ENCODE measurements around the gene GKAP1. TPM values are rescaled to one million over a fixed set of nuclear protein-coding genes. Genes with fewer than 3 reads are reported as not detected.

GKAP1 gene
- polyA plus RNA-seq, 1 donor (not counting 4 experiments of a cell fraction or from before 2014, with no cell fraction given) = 0.62 TPM

DNA sequence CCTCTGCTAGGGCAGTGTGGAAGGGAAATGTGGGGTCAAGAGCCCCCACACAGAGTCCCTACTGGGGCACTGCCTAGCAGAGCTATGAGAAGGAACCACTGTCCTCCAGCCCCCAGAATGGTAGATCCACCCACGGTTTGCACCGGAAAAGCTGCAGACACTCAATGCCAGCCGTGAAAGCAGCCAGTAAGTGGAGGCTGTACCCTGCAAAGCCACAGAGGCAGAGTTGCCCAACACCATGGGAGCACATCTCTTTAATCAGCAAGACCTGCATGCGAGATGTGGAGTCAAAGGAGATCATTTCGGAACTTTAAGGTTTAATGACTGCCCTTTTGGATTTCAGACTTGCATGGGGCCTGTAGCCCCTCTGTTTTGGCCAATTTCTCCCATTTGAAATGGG lies 52.2 kb downstream of the GKAP1 start:
- Histone ChIP-seq H3K36me3 (ENCODE audit: control insufficient read depth in 2 of 2, extremely low read depth in 1 of 2, insufficient read depth in 2 of 2, low read length in 2 of 2) (no peaks in the 10 kb centered on the region), H3K9ac (ENCODE audit: control insufficient read depth, extremely low read depth, insufficient read depth, low read length) (no peak overlapping the region), H4K20me1 (ENCODE audit: control insufficient read depth, extremely low read depth, insufficient read depth, low read length) (no peaks in the 10 kb centered on the region), H3K4me1 (ENCODE audit: control insufficient read depth, extremely low read depth, insufficient read depth, low read length) (no peaks in the 10 kb centered on the region), H3K9me3 (ENCODE audit: control insufficient read depth, low read depth, low read length) (no peaks in the 10 kb centered on the region), H3K27me3 (ENCODE audit: control insufficient read depth, extremely low read depth, insufficient read depth, low read length) (no peaks in the 10 kb centered on the region), H3K79me2 (ENCODE audit: control insufficient read depth, insufficient read depth, low read length) (no peaks in the 10 kb centered on the region), H3K4me2 (ENCODE audit: control insufficient read depth, extremely low read depth, insufficient read depth, low read depth, low read length) (no peak overlapping the region), H3K9me1 (ENCODE audit: control insufficient read depth, extremely low read depth, insufficient read depth, low read length) (no peaks in the 10 kb centered on the region), H2AFZ (ENCODE audit: control insufficient read depth, low read length) (no peak overlapping the region), H3K4me3 (ENCODE audit: control insufficient read depth in 2 of 3, extremely low read depth in 1 of 3, insufficient read depth in 2 of 3, low read depth in 1 of 3, low read length in 3 of 3) (no peak overlapping the region), H3K27ac (ENCODE audit: control insufficient read depth, insufficient read depth, low read length) (no peak overlapping the region)
- DNase-seq (ENCODE audit: low read depth, low spot score) = no peak
- FAIRE-seq = no peak
- TF ChIP-seq EZH2 (IDR thresholded peaks at IDR 0.05; ENCODE audit: low read length) = no peak
- TF ChIP-seq, protein P1, sequence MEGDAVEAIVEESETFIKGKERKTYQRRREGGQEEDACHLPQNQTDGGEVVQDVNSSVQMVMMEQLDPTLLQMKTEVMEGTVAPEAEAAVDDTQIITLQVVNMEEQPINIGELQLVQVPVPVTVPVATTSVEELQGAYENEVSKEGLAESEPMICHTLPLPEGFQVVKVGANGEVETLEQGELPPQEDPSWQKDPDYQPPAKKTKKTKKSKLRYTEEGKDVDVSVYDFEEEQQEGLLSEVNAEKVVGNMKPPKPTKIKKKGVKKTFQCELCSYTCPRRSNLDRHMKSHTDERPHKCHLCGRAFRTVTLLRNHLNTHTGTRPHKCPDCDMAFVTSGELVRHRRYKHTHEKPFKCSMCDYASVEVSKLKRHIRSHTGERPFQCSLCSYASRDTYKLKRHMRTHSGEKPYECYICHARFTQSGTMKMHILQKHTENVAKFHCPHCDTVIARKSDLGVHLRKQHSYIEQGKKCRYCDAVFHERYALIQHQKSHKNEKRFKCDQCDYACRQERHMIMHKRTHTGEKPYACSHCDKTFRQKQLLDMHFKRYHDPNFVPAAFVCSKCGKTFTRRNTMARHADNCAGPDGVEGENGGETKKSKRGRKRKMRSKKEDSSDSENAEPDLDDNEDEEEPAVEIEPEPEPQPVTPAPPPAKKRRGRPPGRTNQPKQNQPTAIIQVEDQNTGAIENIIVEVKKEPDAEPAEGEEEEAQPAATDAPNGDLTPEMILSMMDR (optimal IDR thresholded peaks at IDR 0.05 in 1 of 3, IDR thresholded peaks at IDR 0.05 in 1 of 3, conservative IDR thresholded peaks at IDR 0.05 in 1 of 3; ENCODE audit: extremely low read depth in 1 of 3, insufficient read depth in 2 of 3, low read length in 3 of 3) = no peak
- dilution Hi-C loops (cut with MboI; ENCODE audit: extremely low pct_ligation_motif_present, low sequenced_read_pairs) = no loop called here

GRCh38 chr9:83754383-83754977 lies 63.1 kb downstream of the GKAP1 start:
- no peak overlapping the region for H3K27ac ChIP-seq (ENCODE audit: control insufficient read depth, insufficient read depth, low read length)
- H2AFZ ChIP-seq (ENCODE audit: control insufficient read depth, low read length) = no peak overlapping the region
- dilution Hi-C loops (cut with MboI; ENCODE audit: extremely low pct_ligation_motif_present, low sequenced_read_pairs) = no loop called here
- no peak for FAIRE-seq
- H3K79me2 ChIP-seq (ENCODE audit: control insufficient read depth, insufficient read depth, low read length) = no peaks in the 10 kb centered on the region
- H3K36me3 ChIP-seq (ENCODE audit: control insufficient read depth in 2 of 2, extremely low read depth in 1 of 2, insufficient read depth in 2 of 2, low read length in 2 of 2) = no peaks in the 10 kb centered on the region
- no peak for DNase-seq (ENCODE audit: low read depth, low spot score)
- H3K9ac ChIP-seq (ENCODE audit: control insufficient read depth, extremely low read depth, insufficient read depth, low read length) = no peak overlapping the region
- no peak for TF ChIP-seq EZH2 (IDR thresholded peaks at IDR 0.05; ENCODE audit: low read length)
- TF ChIP-seq, protein P1 (optimal IDR thresholded peaks at IDR 0.05 in 1 of 3, IDR thresholded peaks at IDR 0.05 in 1 of 3, conservative IDR thresholded peaks at IDR 0.05 in 1 of 3; ENCODE audit: extremely low read depth in 1 of 3, insufficient read depth in 2 of 3, low read length in 3 of 3) = no peak
- H3K27me3 ChIP-seq (ENCODE audit: control insufficient read depth, extremely low read depth, insufficient read depth, low read length) = no peaks in the 10 kb centered on the region
- H3K9me3 ChIP-seq (ENCODE audit: control insufficient read depth, low read depth, low read length) = no peaks in the 10 kb centered on the region
- no peaks in the 10 kb centered on the region for H3K9me1 ChIP-seq (ENCODE audit: control insufficient read depth, extremely low read depth, insufficient read depth, low read length)
- no peaks in the 10 kb centered on the region for H3K4me1 ChIP-seq (ENCODE audit: control insufficient read depth, extremely low read depth, insufficient read depth, low read length)
- H3K4me2 ChIP-seq (ENCODE audit: control insufficient read depth, extremely low read depth, insufficient read depth, low read depth, low read length) = no peak overlapping the region
- no peaks in the 10 kb centered on the region for H4K20me1 ChIP-seq (ENCODE audit: control insufficient read depth, extremely low read depth, insufficient read depth, low read length)
- no peak overlapping the region for H3K4me3 ChIP-seq (ENCODE audit: control insufficient read depth in 2 of 3, extremely low read depth in 1 of 3, insufficient read depth in 2 of 3, low read depth in 1 of 3, low read length in 3 of 3)
